ENCODE data around the gene VPS11.

Gene VPS11

GRCh38 chr11:119120639-119121007, 53.0 kb downstream of the VPS11 start:
- DNase-seq (ENCODE audit: low read depth in 2 of 2, low spot score in 1 of 2), result no peak

- DNase-seq (ENCODE audit: low read depth in 2 of 2, low spot score in 1 of 2), result peak; percentile 100
These were observed 53.6 kb downstream of the VPS11 start, which contains the start of gene HINFP for GRCh38 chr11:119121008-119121810. Gene HINFP, plus strand, starts transcription at chr11:119121580. Its CDS starts 5,365 bp downstream, at chr11:119126945.

- DNase-seq (ENCODE audit: low read depth in 2 of 2, low spot score in 1 of 2), result no peak
These were observed 54.1 kb downstream of the VPS11 start for GRCh38 chr11:119121811-119122124.

GRCh38 chr11:119125821-119126220, 58.2 kb downstream of the VPS11 start:
- DNase-seq (ENCODE audit: low read depth in 2 of 2, low spot score in 1 of 2), result no peak

- DNase-seq (ENCODE audit: low read depth in 2 of 2, low spot score in 1 of 2), result no peak
These were observed 59.2 kb downstream of the VPS11 start for GRCh38 chr11:119126675-119127268.

- DNase-seq (ENCODE audit: low read depth in 2 of 2, low spot score in 1 of 2), result no peak
These were observed 63.0 kb downstream of the VPS11 start for GRCh38 chr11:119130662-119131061.

All from stimulated activated CD8-positive, alpha-beta memory T cell treated with anti-CD3 and anti-CD28 coated beads, Interleukin-4, amount 100 ng/mL, for 4 hours (primary cell).